HG02973 (cell line): ENCODE measurements around the gene FHAD1.
A peak's percentile ranks its signal among the peaks of the same experiment; 100 is the strongest.
"Not testable (repeated sequence)": the region's sequence is repeated elsewhere in the genome, so short reads cannot be mapped to it uniquely, and the experiment has no call there.

Experiments used
- ATAC-seq: cut with Tn5 transposase; IDR thresholded peaks from one replicate; pipeline ENCODE4 v1.9.1; 2021; ENCODE audit warnings: moderate library complexity; ENCODE audit not compliant: unreplicated experiment

The FHAD1 gene

GRCh38 chr1:15303935-15304334 is 56.9 kb downstream of the FHAD1 start:
- no peak for ATAC-seq

GRCh38 chr1:15304708-15305467 is 57.9 kb downstream of the FHAD1 start:
- no peak for ATAC-seq

GRCh38 chr1:15305468-15305770 is 58.4 kb downstream of the FHAD1 start:
- no peak for ATAC-seq

- not testable (repeated sequence) for ATAC-seq
Observed at GRCh38 chr1:15306352-15306751, 59.3 kb downstream of the FHAD1 start.

- ATAC-seq, result no peak
Observed at GRCh38 chr1:15308135-15308534, 61.1 kb downstream of the FHAD1 start.

- ATAC-seq, result no peak
Observed at GRCh38 chr1:15308621-15309027, 61.6 kb downstream of the FHAD1 start.

- no peak for ATAC-seq
Observed at GRCh38 chr1:15309687-15310086, 62.7 kb downstream of the FHAD1 start.

- no peak for ATAC-seq
Observed at GRCh38 chr1:15310544-15310943, 63.5 kb downstream of the FHAD1 start.

- no peak for ATAC-seq
Observed at GRCh38 chr1:15311122-15311822, 64.2 kb downstream of the FHAD1 start.

GRCh38 chr1:15311880-15312279 is 64.9 kb downstream of the FHAD1 start:
- no peak for ATAC-seq

- ATAC-seq, result no peak
Observed at GRCh38 chr1:15312626-15313411, 65.8 kb downstream of the FHAD1 start.

GRCh38 chr1:15314328-15315281 is 67.6 kb downstream of the FHAD1 start:
- no peak for ATAC-seq

- no peak for ATAC-seq
Observed at GRCh38 chr1:15315815-15316214, 68.8 kb downstream of the FHAD1 start.

GRCh38 chr1:15316510-15316909 is 69.5 kb downstream of the FHAD1 start:
- ATAC-seq, result no peak

- no peak for ATAC-seq
Observed at GRCh38 chr1:15320267-15320666, 73.2 kb downstream of the FHAD1 start.

GRCh38 chr1:15321601-15322000 is 74.6 kb downstream of the FHAD1 start:
- ATAC-seq, result no peak

GRCh38 chr1:15322648-15323350 is 75.8 kb downstream of the FHAD1 start:
- ATAC-seq, result no peak

- ATAC-seq, result peak; percentile 48
Observed at GRCh38 chr1:15323351-15323988, 76.4 kb downstream of the FHAD1 start.

GRCh38 chr1:15323989-15324868 is 77.2 kb downstream of the FHAD1 start:
- no peak for ATAC-seq
